Measurements from ENCODE around the gene MYLIP. TPM values are rescaled to one million over a fixed set of nuclear protein-coding genes. Genes with fewer than 3 reads are reported as not detected.
"Not testable (repeated sequence)": the region's sequence is repeated elsewhere in the genome, so short reads cannot be mapped to it uniquely, and the experiment has no call there.

Gene MYLIP
- total and polyA plus RNA-seq, 2 donors (not counting 1 experiment from before 2014, with no cell fraction given), result 2.5 to 7.6 TPM

GRCh38 chr6:16173167-16173940 lies 44.5 kb downstream of the MYLIP start:
- no peak for TF ChIP-seq EZH2 (IDR thresholded peaks at IDR 0.05; ENCODE audit: low read length, missing control alignments)
- TF ChIP-seq CTCF (conservative IDR thresholded peaks at IDR 0.05 in 1 of 2, IDR thresholded peaks at IDR 0.05 in 1 of 2; ENCODE audit: low read depth in 1 of 2, low read length in 2 of 2), result no peak
- H2AFZ ChIP-seq (ENCODE audit: low read length), result no peak overlapping the region
- no peaks in the 10 kb centered on the region for H3K27me3 ChIP-seq (ENCODE audit: control insufficient read depth, insufficient read depth, low read length)
- no peaks in the 10 kb centered on the region for H4K20me1 ChIP-seq (ENCODE audit: control insufficient read depth, extremely low read depth, insufficient read depth, low read length)
- H3K27ac ChIP-seq (ENCODE audit: insufficient read depth, low read length), result no peak overlapping the region
- H3K9ac ChIP-seq (ENCODE audit: insufficient read depth, low read length), result no peak overlapping the region
- H3K9me3 ChIP-seq (ENCODE audit: control insufficient read depth, insufficient read depth, low read depth, low read length), result no peaks in the 10 kb centered on the region
- H3K4me3 ChIP-seq (replicated peaks in 1 of 4; ENCODE audit: control extremely low read depth in 1 of 4, insufficient read depth in 1 of 4, low read depth in 3 of 4, low read length in 4 of 4), result no peak overlapping the region
- no peaks in the 10 kb centered on the region for H3K79me2 ChIP-seq (ENCODE audit: control insufficient read depth, insufficient read depth, low read length)
- no peaks in the 10 kb centered on the region for H3K4me1 ChIP-seq (ENCODE audit: control insufficient read depth, extremely low read depth, insufficient read depth, low read length)
- H3K4me2 ChIP-seq (ENCODE audit: extremely low read depth, insufficient read depth, low read length), result no peak overlapping the region
- no peaks in the 10 kb centered on the region for H3K36me3 ChIP-seq (ENCODE audit: control insufficient read depth, insufficient read depth, low read length)
- DNase-seq (ENCODE audit: low read depth in 2 of 2), result no peak

- Histone ChIP-seq H3K4me2 (ENCODE audit: extremely low read depth, insufficient read depth, low read length) (no peak overlapping the region), H2AFZ (ENCODE audit: low read length) (no peak overlapping the region), H3K4me1 (ENCODE audit: control insufficient read depth, extremely low read depth, insufficient read depth, low read length) (no peaks in the 10 kb centered on the region), H3K9me3 (ENCODE audit: control insufficient read depth, insufficient read depth, low read depth, low read length) (no peaks in the 10 kb centered on the region), H3K27me3 (ENCODE audit: control insufficient read depth, insufficient read depth, low read length) (no peaks in the 10 kb centered on the region), H3K79me2 (ENCODE audit: control insufficient read depth, insufficient read depth, low read length) (no peaks in the 10 kb centered on the region), H3K36me3 (ENCODE audit: control insufficient read depth, insufficient read depth, low read length) (no peaks in the 10 kb centered on the region), H3K4me3 (replicated peaks in 1 of 4; ENCODE audit: control extremely low read depth in 1 of 4, insufficient read depth in 1 of 4, low read depth in 3 of 4, low read length in 4 of 4) (no peak overlapping the region), H3K27ac (ENCODE audit: insufficient read depth, low read length) (no peak overlapping the region), H3K9ac (ENCODE audit: insufficient read depth, low read length) (no peak overlapping the region), H4K20me1 (ENCODE audit: control insufficient read depth, extremely low read depth, insufficient read depth, low read length) (no peaks in the 10 kb centered on the region)
- TF ChIP-seq CTCF (conservative IDR thresholded peaks at IDR 0.05 in 1 of 2, IDR thresholded peaks at IDR 0.05 in 1 of 2; ENCODE audit: low read depth in 1 of 2, low read length in 2 of 2), result no peak
- no peak for TF ChIP-seq EZH2 (IDR thresholded peaks at IDR 0.05; ENCODE audit: low read length, missing control alignments)
- no peak for DNase-seq (ENCODE audit: low read depth in 2 of 2)
Observed at GRCh38 chr6:16174416-16175078, 45.7 kb downstream of the MYLIP start.

GRCh38 chr6:16176600-16176999 lies 47.7 kb downstream of the MYLIP start:
- DNase-seq (ENCODE audit: low read depth in 2 of 2); H3K4me3 ChIP-seq (replicated peaks in 1 of 4; ENCODE audit: control extremely low read depth in 1 of 4, insufficient read depth in 1 of 4, low read depth in 3 of 4, low read length in 4 of 4); H3K36me3 ChIP-seq (ENCODE audit: control insufficient read depth, insufficient read depth, low read length); H3K27ac ChIP-seq (ENCODE audit: insufficient read depth, low read length); H3K27me3 ChIP-seq (ENCODE audit: control insufficient read depth, insufficient read depth, low read length); H4K20me1 ChIP-seq (ENCODE audit: control insufficient read depth, extremely low read depth, insufficient read depth, low read length); H3K4me2 ChIP-seq (ENCODE audit: extremely low read depth, insufficient read depth, low read length); H3K9me3 ChIP-seq (ENCODE audit: control insufficient read depth, insufficient read depth, low read depth, low read length); H3K79me2 ChIP-seq (ENCODE audit: control insufficient read depth, insufficient read depth, low read length); H3K4me1 ChIP-seq (ENCODE audit: control insufficient read depth, extremely low read depth, insufficient read depth, low read length); H2AFZ ChIP-seq (ENCODE audit: low read length); H3K9ac ChIP-seq (ENCODE audit: insufficient read depth, low read length): not testable (repeated sequence)

All from fibroblast of lung (primary cell).